Sigmoid colon (tissue), 7 donors: ENCODE data around the gene RPN2. TPM values are rescaled to one million over a fixed set of nuclear protein-coding genes. Genes with fewer than 3 reads are reported as not detected.

ENCODE experiments used
- DNase-seq: peaks from one replicate; pipeline ENCODE4 v3.0.0-alpha.2; 2019
- H3K27ac ChIP-seq, 4 donors: fragments of 200-600 bp; sonication (generic); one replicate each; pipeline ENCODE4 v1.5.1; 2016 to 2019; ENCODE audit warnings: mild to moderate bottlenecking in 1 of 4
- H3K27me3 ChIP-seq, 3 donors: fragments of 200-600 bp; sonication (generic); one replicate each; pipeline ENCODE4 v1.5.1; 2019; ENCODE audit warnings: mild to moderate bottlenecking in 1 of 3
- H3K36me3 ChIP-seq, 4 donors: fragments of 200-600 bp; sonication (generic); one replicate each; pipeline ENCODE4 v1.5.1; 2016 to 2019
- H3K4me1 ChIP-seq, 4 donors: fragments of 200-600 bp; sonication (generic); one replicate each; pipeline ENCODE4 v1.5.1; 2017 to 2019
- H3K4me3 ChIP-seq, 4 donors: fragments of 200-600 bp; sonication (generic); one replicate each; pipeline ENCODE4 v1.5.1; 2017 to 2019; ENCODE audit warnings: mild to moderate bottlenecking in 2 of 4, moderate library complexity in 1 of 4
- H3K9me3 ChIP-seq, 4 donors: fragments of 200-600 bp in 3 of 4; sonication (generic) in 3 of 4; one replicate each; pipeline versions ENCODE4 v1.5.1 to v1.6.1; 2013 to 2019
- EP300 ChIP-seq, 4 donors: sonication (generic); formaldehyde crosslinking; IDR thresholded peaks; one replicate each; pipeline ENCODE4 v1.6.1; 2017; ENCODE audit warnings: antibody characterized with exemption in 4 of 4
- POLR2A ChIP-seq, 2 donors: fragments of 450-650 bp; IDR thresholded peaks; one replicate each; pipeline ENCODE4 v1.6.1; 2016; ENCODE audit warnings: antibody characterized with exemption in 2 of 2, mild to moderate bottlenecking in 2 of 2, moderate library complexity in 2 of 2
- POLR2AphosphoS5 ChIP-seq, 4 donors: sonication (generic); formaldehyde crosslinking; IDR thresholded peaks; one replicate each; pipeline ENCODE4 v1.6.1; 2017; ENCODE audit warnings: antibody characterized with exemption in 4 of 4
- WGBS, 2 donors: extraction: QIAGEN DNeasy Blood & Tissue Kit; methylation state at CpG; one replicate each; pipeline ENCODE4 v1.1.7; 2013; 5-methylcytosine and 5-hydroxymethylcytosine counted together
- intact Hi-C: fragments of 100-400 bp; cut with DNase I; formaldehyde crosslinking; loops from one replicate; pipeline ENCODE4 v1.15.1; 2023
- polyA plus RNA-seq, 3 donors: library from polyadenylated mRNA; stranded (reverse); fragments of 200-250 nt; gene quantifications; one replicate each; pipeline ENCODE4 v1.2.3, GENCODE V29; 2013
- total RNA-seq, 4 donors: library from RNA; depleted of rRNA; stranded (reverse); fragments of >200 nt; gene quantifications; one replicate each; pipeline ENCODE4 v1.1.0, GENCODE V29; 2016
- TF ChIP-seq, protein P1 (sequence below), 4 experiments: fragments of 450-650 bp in 3 of 4; fragments of 200-600 bp in 1 of 4; IDR thresholded peaks; one replicate each; pipeline ENCODE4 v1.5.1; 2016 to 2019; ENCODE audit warnings: antibody characterized with exemption in 4 of 4, mild to moderate bottlenecking in 3 of 4, moderate library complexity in 2 of 4
- donor health status: healthy with polysubstance abuse.
- donor health status: Bipolar disorder and iron deficiency.
- donor health status: healthy.

RPN2 gene
- total and polyA plus RNA-seq, 7 donors, result 21.6 to 142 (median 72.8) TPM

DNA sequence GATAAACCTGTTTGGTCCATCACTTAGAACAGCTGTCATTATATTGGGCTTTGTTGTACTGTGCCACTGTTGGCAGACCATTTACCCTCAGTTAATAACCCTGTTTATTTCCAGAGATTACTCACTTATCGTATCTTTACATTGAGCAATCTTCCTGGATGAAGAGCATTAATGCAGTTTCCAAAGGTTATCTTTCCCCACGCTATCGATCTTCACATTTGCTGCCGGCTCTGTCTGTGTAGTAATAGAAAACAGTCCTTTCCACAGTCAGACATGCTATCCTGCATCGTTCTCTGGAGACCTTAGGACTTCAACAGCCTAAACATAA lies 55.1 kb downstream of the RPN2 start:
- 94 to 96% methylated on average over 5 of the region's 5 CpGs for WGBS, 2 donors

GRCh38 chr20:37235065-37235464 lies 55.9 kb downstream of the RPN2 start:
- TF ChIP-seq POLR2AphosphoS5 (IDR thresholded peaks at IDR 0.05), result no peak
- TF ChIP-seq POLR2A (IDR thresholded peaks at IDR 0.05), result no peak
- TF ChIP-seq EP300 (IDR thresholded peaks at IDR 0.05), result no peak
- TF ChIP-seq, protein P1, sequence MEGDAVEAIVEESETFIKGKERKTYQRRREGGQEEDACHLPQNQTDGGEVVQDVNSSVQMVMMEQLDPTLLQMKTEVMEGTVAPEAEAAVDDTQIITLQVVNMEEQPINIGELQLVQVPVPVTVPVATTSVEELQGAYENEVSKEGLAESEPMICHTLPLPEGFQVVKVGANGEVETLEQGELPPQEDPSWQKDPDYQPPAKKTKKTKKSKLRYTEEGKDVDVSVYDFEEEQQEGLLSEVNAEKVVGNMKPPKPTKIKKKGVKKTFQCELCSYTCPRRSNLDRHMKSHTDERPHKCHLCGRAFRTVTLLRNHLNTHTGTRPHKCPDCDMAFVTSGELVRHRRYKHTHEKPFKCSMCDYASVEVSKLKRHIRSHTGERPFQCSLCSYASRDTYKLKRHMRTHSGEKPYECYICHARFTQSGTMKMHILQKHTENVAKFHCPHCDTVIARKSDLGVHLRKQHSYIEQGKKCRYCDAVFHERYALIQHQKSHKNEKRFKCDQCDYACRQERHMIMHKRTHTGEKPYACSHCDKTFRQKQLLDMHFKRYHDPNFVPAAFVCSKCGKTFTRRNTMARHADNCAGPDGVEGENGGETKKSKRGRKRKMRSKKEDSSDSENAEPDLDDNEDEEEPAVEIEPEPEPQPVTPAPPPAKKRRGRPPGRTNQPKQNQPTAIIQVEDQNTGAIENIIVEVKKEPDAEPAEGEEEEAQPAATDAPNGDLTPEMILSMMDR (IDR thresholded peaks at IDR 0.05), result no peak
- no peak overlapping the region for H3K27ac ChIP-seq
- 89 to 92% methylated on average over 6 of the region's 6 CpGs for WGBS, 2 donors

More for the DNA sequence above, 55.1 kb downstream of the RPN2 start:
- Histone ChIP-seq H3K9me3 (no peaks in the 10 kb centered on the region), H3K27me3 (no peaks in the 10 kb centered on the region), H3K4me3 (no peak overlapping the region), H3K4me1 (peaks cover 0 to 8% (median 0%) of the 10 kb centered on the region in 4 donors), H3K27ac (no peak overlapping the region), H3K36me3 (peaks cover 52 to 100% (median 81%) of the 10 kb centered on the region in 4 donors)
- DNase-seq, result no peak
- intact Hi-C loops, result no loop called here
- TF ChIP-seq POLR2AphosphoS5 (IDR thresholded peaks at IDR 0.05), result no peak
- no peak for TF ChIP-seq POLR2A (IDR thresholded peaks at IDR 0.05)
- no peak for TF ChIP-seq EP300 (IDR thresholded peaks at IDR 0.05)
- TF ChIP-seq, protein P1 (IDR thresholded peaks at IDR 0.05), result no peak

DNA sequence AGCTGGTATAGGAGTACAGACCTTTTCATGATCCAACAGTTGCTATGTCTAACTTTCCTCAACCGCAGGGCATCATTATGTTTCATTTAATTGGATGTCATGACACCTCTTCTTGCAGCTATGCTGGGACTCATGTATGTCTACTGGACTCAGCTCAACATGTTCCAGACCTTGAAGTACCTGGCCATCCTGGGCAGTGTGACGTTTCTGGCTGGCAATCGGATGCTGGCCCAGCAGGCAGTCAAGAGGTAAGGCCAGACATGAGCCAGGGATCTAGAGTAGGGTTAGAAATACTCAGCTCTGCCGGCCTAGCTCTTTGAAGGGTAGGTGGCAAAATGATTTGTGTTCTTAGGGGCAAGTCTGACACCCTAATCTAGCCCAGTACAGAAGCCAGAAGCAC lies 57.3 kb downstream of the RPN2 start:
- Histone ChIP-seq H3K27ac (no peak overlapping the region), H3K9me3 (no peaks in the 10 kb centered on the region), H3K27me3 (no peaks in the 10 kb centered on the region), H3K4me1 (peaks cover 0 to 8% (median 0%) of the 10 kb centered on the region in 4 donors), H3K4me3 (no peak overlapping the region), H3K36me3 (peaks cover 32 to 100% (median 74%) of the 10 kb centered on the region in 4 donors)
- WGBS, 2 donors, result 91 to 92% methylated on average over 4 of the region's 4 CpGs
- TF ChIP-seq POLR2A (IDR thresholded peaks at IDR 0.05) (no peak), EP300 (IDR thresholded peaks at IDR 0.05) (no peak), POLR2AphosphoS5 (IDR thresholded peaks at IDR 0.05) (no peak)
- TF ChIP-seq, protein P1 (IDR thresholded peaks at IDR 0.05), result no peak
- DNase-seq, result peak; percentile 2
- intact Hi-C loops, result no loop called here

More at GRCh38 chr20:37235065-37235464, 55.9 kb downstream of the RPN2 start:
- peak; percentile 6 for DNase-seq
- Histone ChIP-seq H3K4me1 (peaks cover 0 to 8% (median 0%) of the 10 kb centered on the region in 4 donors), H3K36me3 (peaks cover 44 to 100% (median 78%) of the 10 kb centered on the region in 4 donors), H3K27me3 (no peaks in the 10 kb centered on the region), H3K9me3 (no peaks in the 10 kb centered on the region), H3K4me3 (no peak overlapping the region)
- intact Hi-C loops, result no loop called here

DNA sequence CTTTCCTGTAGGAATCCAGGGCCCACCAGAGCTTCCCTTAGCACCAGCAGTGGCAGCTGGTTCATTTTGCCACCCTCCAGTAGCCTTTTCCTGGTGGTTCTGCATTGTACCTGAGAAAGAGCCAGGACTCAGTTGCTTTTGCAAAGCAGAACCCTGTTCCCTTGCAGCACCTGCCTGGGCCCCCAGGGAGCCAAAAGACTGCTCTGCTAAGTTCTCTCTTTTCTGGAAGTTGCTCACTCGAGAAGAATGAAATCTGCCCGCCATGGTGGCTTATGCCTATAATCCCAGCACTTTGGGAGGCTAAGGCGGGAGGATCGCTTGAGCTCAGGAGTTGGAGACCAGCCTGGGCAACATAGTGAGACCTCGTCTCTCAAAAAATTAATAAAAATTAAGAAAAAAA lies 58.5 kb downstream of the RPN2 start:
- no peak overlapping the region for H3K27ac ChIP-seq
- no peak for DNase-seq
- intact Hi-C loops, result no loop called here
- no peak overlapping the region for H3K4me3 ChIP-seq
- TF ChIP-seq, protein P1 (IDR thresholded peaks at IDR 0.05), result no peak
- TF ChIP-seq EP300 (IDR thresholded peaks at IDR 0.05), result no peak
- no peak for TF ChIP-seq POLR2AphosphoS5 (IDR thresholded peaks at IDR 0.05)
- TF ChIP-seq POLR2A (IDR thresholded peaks at IDR 0.05), result no peak
- no peaks in the 10 kb centered on the region for H3K27me3 ChIP-seq
- H3K9me3 ChIP-seq, result no peaks in the 10 kb centered on the region
- peaks cover 21 to 100% (median 71%) of the 10 kb centered on the region in 4 donors for H3K36me3 ChIP-seq
- WGBS, 2 donors, result 92 to 97% methylated on average over 5 of the region's 5 CpGs
- H3K4me1 ChIP-seq, result peaks cover 0 to 8% (median 0%) of the 10 kb centered on the region in 4 donors

- Histone ChIP-seq H3K36me3 (peaks cover 21 to 100% (median 65%) of the 10 kb centered on the region in 4 donors), H3K4me1 (peaks cover 0 to 10% (median 2%) of the 10 kb centered on the region in 4 donors), H3K4me3 (no peak overlapping the region), H3K27ac (no peak overlapping the region), H3K27me3 (no peaks in the 10 kb centered on the region), H3K9me3 (no peaks in the 10 kb centered on the region)
- TF ChIP-seq, protein P1 (IDR thresholded peaks at IDR 0.05), result no peak
- no peak for TF ChIP-seq POLR2A (IDR thresholded peaks at IDR 0.05)
- intact Hi-C loops, result no loop called here
- DNase-seq, result no peak
- WGBS, 2 donors, result 93% methylated on average over 6 of the region's 6 CpGs
Measured at GRCh38 chr20:37238426-37238825, 59.3 kb downstream of the RPN2 start.
